GM13977 (cell line): ENCODE data around the gene FIG4.

Source experiments
- DNase-seq: peaks from one replicate; pipeline ENCODE4 v3.0.0; 2012; ENCODE audit warnings: low spot score
- in situ Hi-C: fragments of 300-500 bp; cut with MboI; formaldehyde crosslinking; loops from one replicate; pipeline ENCODE4 v1.12.0; 2022; ENCODE audit warnings: low sequenced_read_pairs, low pct_unique_long_range_greater_than_20kb, mixed read lengths, inconsistent platforms; ENCODE audit not compliant: unreplicated experiment
- TF ChIP-seq, protein P1 (sequence below): IDR thresholded peaks from 2 replicates; pipeline ENCODE4 v1.5.1; 2012; ENCODE audit warnings: mild to moderate bottlenecking, control low read depth; ENCODE audit not compliant: insufficient read depth; ENCODE audit errors: extremely low read depth, missing control alignments

The FIG4 gene

DNA sequence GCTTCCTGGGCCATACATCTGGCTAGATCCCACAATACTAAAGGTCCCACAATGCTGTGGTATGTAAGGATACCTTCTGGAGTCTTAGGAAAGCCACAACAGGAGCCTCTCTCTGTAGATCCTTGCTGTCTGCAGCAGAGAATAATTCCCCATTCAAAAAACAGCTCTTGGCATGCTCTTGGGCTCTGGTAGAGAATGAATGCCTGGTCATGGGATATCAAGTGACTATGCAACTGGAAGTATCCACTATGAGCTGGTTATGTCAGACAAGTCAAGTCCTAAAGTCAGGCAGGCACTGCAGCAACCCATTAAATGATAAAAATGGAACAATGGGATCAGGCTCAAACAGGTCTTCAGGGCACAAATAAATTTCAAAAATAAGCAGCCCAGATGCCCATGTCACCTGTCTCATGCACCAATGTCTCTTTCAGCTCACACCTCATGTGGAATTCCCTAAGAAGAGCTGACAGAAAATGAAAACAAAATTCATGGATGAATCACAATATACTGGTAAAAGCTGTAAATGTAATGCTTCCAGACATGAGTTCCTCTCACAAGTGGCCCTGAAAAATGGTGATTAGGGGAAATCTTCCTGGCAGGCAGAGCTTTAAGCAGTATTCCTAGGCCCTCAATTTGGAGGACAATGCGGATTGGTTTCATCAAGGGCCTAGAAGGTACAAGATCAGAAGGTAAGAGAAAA is 4.4 kb upstream of the FIG4 start:
- DNase-seq: no peak
- TF ChIP-seq, protein P1, sequence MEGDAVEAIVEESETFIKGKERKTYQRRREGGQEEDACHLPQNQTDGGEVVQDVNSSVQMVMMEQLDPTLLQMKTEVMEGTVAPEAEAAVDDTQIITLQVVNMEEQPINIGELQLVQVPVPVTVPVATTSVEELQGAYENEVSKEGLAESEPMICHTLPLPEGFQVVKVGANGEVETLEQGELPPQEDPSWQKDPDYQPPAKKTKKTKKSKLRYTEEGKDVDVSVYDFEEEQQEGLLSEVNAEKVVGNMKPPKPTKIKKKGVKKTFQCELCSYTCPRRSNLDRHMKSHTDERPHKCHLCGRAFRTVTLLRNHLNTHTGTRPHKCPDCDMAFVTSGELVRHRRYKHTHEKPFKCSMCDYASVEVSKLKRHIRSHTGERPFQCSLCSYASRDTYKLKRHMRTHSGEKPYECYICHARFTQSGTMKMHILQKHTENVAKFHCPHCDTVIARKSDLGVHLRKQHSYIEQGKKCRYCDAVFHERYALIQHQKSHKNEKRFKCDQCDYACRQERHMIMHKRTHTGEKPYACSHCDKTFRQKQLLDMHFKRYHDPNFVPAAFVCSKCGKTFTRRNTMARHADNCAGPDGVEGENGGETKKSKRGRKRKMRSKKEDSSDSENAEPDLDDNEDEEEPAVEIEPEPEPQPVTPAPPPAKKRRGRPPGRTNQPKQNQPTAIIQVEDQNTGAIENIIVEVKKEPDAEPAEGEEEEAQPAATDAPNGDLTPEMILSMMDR: no peak

DNA sequence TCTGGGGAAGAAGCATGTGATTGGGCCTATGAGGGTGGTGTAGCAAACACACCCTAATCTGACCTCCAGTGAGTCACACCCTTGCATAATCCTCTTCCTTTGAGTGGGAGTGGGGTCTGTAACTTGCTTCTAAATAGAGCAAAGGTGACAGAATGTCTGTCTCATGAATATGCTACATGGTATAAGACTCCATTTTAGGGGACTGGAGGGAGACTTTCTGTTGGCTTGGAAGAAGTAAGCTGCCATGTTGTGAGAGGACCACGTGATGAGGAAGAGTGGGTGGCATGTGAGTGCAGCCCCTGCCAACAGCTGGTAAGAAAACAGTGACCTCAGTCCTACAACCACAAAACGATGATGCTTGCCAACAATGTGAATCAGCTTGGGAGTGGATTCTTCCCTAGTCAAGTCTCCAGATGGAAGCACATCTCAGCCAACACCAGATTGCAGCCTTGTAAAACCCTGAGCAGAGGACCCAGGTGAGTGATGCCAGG is 3.8 kb upstream of the FIG4 start:
- no peak for DNase-seq

More for the DNA sequence above, 4.4 kb upstream of the FIG4 start:
- in situ Hi-C loops: loop anchor here (25.0 kb wide), 1 partner anchor 174 kb away; no protein-coding TSS in a partner anchor

DNA sequence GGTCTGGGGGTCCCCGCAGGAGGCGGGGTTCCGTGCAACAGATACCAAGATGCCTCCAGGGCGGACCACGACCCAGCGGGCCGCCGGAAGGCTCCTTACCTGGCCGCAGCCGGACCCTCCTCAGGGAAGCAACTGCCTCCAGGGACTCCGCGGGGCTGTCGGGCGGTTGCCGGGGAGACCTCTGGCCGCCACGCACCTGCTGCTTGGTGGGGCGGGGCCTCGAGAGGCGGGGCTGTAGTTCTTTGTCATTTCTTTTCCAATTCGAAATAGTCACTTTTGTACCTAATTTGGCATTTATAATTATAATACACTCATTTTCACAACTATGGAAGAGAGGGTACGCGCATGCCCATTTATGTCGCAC is 741 bp upstream of the FIG4 start:
- peak; percentile 55 for DNase-seq
- TF ChIP-seq, protein P1: no peak
- in situ Hi-C loops: loop anchor here (25.0 kb wide), 1 partner anchor 178 kb away; no protein-coding TSS in a partner anchor

More for the DNA sequence above, 3.8 kb upstream of the FIG4 start:
- TF ChIP-seq, protein P1: no peak
- in situ Hi-C loops: loop anchor here (25.0 kb wide), 1 partner anchor 175 kb away; no protein-coding TSS in a partner anchor

DNA sequence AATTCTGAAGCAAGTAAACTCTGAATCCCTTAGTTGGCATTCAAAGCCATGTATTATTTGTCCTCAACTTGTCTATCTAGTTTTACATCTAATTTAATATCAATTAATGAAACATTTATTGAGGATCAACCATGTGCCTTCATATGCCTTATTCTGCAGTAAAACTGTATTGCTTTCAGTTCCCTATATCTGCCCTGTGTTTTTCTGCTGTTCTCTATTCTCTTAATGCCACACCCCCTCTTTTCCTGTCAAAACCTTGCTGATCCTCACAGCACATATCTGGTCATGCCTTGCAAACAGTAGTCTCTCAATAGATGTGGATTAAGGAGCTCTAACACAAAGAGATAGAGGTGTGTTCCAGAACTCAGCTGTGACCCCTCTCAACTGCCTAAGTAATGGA is 2.0 kb downstream of the FIG4 start:
- DNase-seq: no peak
- in situ Hi-C loops: loop anchor here (25.0 kb wide), 1 partner anchor 181 kb away; no protein-coding TSS in a partner anchor
- TF ChIP-seq, protein P1: no peak

DNA sequence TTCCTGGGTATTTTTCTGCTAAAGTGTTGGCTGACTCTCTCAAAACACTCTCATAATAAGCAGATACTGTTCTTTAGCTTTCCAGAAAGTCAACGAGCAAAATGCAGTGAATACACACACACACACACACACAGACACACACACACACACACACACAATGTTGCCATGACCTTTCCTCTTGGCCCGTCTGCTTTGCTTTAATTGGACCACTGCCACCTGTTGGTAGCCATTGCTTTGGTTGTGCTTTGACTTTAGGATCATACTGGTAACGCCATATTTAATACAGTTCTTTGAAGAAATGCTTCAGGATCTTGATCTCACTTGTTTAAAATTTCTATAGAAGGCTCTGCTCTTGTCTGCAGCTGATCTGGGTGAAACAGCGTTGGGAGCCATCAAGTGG is 4.4 kb downstream of the FIG4 start:
- TF ChIP-seq, protein P1: peak; percentile 16
- DNase-seq: no peak
- in situ Hi-C loops: loop anchor here (25.0 kb wide), 1 partner anchor 183 kb away; no protein-coding TSS in a partner anchor

DNA sequence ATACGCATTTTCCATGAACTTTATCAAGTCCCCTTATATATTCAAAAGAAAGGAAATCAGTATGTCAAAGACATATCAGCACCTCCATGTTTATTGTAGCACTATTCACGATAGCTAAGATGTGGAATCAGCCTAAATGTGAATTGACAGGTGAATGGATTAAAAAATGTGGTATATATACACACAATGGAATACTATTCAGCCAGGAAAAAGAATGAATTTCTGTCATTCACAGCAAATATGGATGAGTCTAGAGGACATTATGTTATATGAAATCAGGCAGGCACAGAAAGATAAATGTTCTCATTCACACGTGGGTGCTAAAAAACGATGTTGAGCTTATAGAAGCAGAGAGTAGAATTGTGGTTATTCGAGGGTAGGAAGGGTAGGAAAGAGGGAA is 5.3 kb downstream of the FIG4 start:
- TF ChIP-seq, protein P1: no peak
- in situ Hi-C loops: loop anchor here (25.0 kb wide), 1 partner anchor 184 kb away; no protein-coding TSS in a partner anchor

More for the DNA sequence above, 5.3 kb downstream of the FIG4 start:
- no peak for DNase-seq
